H1 (cell line): Measurements from ENCODE around the gene CCDC174. TPM values are rescaled to one million over a fixed set of nuclear protein-coding genes. Genes with fewer than 3 reads are reported as not detected.

ENCODE experiments used
- CTCF ChIA-PET: fragments of 300-600 bp; sonication (Branson Sonifier 250); formaldehyde crosslinking; loops from one replicate; lab custom pipeline; 2021; ENCODE audit not compliant: partially characterized antibody; lab: Charles Lee
- POLR2A ChIA-PET: fragments of 300-600 bp; sonication (Branson Sonifier 250); formaldehyde crosslinking; loops from one replicate; lab custom pipeline; 2021; ENCODE audit warnings: inconsistent platforms; ENCODE audit not compliant: partially characterized antibody; lab: Charles Lee
- DNase-seq, 2 experiments: peaks; one replicate each; pipeline versions ENCODE4 v3.0.0 to v3.0.0-alpha.2; 2010 to 2022; ENCODE audit warnings: low spot score in 2 of 2, low read depth in 1 of 2, mixed read lengths in 1 of 2
- FAIRE-seq: peaks from 2 replicates; lab custom pipeline; 2011; peaks lifted over from hg19 to GRCh38; lab: Jason Lieb, UNC
- H2AFZ ChIP-seq: 2 replicates; pipeline ENCODE4 v1.8.1; 2012; ENCODE audit warnings: low read length, inconsistent platforms
- H2AK5ac ChIP-seq: 2 replicates; pipeline ENCODE4 v1.6.1; 2013; ENCODE audit warnings: low read depth, low read length
- H2BK120ac ChIP-seq: replicated peaks from 2 replicates; pipeline ENCODE3; 2013; ENCODE audit warnings: low read depth, low read length, inconsistent platforms
- H2BK12ac ChIP-seq: 2 replicates; pipeline ENCODE4 v1.6.1; 2013; ENCODE audit warnings: low read depth, low read length
- H2BK15ac ChIP-seq: 2 replicates; pipeline ENCODE4 v1.6.1; 2013; ENCODE audit warnings: low read length
- H2BK20ac ChIP-seq: 2 replicates; pipeline ENCODE4 v1.6.1; 2013; ENCODE audit warnings: low read length
- H2BK5ac ChIP-seq: 2 replicates; pipeline ENCODE4 v1.6.1; 2013; ENCODE audit warnings: low read depth, low read length
- H3K14ac ChIP-seq: 2 replicates; pipeline ENCODE4 v1.6.1; 2013; ENCODE audit warnings: inconsistent platforms; ENCODE audit not compliant: insufficient read length
- H3K18ac ChIP-seq: 2 replicates; pipeline ENCODE4 v1.6.1; 2013; ENCODE audit warnings: low read length; ENCODE audit errors: extremely low read depth
- H3K23ac ChIP-seq: 2 replicates; pipeline ENCODE4 v1.6.1; 2013; ENCODE audit warnings: inconsistent platforms; ENCODE audit not compliant: insufficient read length
- H3K23me2 ChIP-seq: 2 replicates; pipeline ENCODE4 v1.6.1; 2013; ENCODE audit warnings: low read depth, low read length
- H3K27ac ChIP-seq: 2 replicates; pipeline ENCODE4 v1.6.1; 2011; ENCODE audit warnings: low read depth, low read length, inconsistent platforms
- H3K27me3 ChIP-seq, 4 experiments: replicated peaks in 1 of 4; 1 replicate in 1 of 4; 2 replicates in 3 of 4; pipeline versions ENCODE4 v1.6.1 to v1.8.1; 2011 to 2013; ENCODE audit warnings: low read length in 3 of 4, mild to moderate bottlenecking in 3 of 4, inconsistent platforms in 2 of 4, mixed read lengths in 2 of 4, moderate library complexity in 1 of 4; ENCODE audit not compliant: control insufficient read depth in 3 of 4, insufficient read depth in 3 of 4; ENCODE audit errors: extremely low read depth in 1 of 4
- H3K36me3 ChIP-seq, 4 experiments: 2 replicates each; pipeline versions ENCODE4 v1.6.1 to v1.8.1; 2011 to 2013; ENCODE audit warnings: mild to moderate bottlenecking in 4 of 4, low read length in 3 of 4, moderate library complexity in 2 of 4, control low read depth in 1 of 4, inconsistent platforms in 1 of 4; ENCODE audit not compliant: insufficient read depth in 4 of 4, control insufficient read depth in 2 of 4
- H3K4ac ChIP-seq: replicated peaks from 2 replicates; pipeline ENCODE3; 2013; ENCODE audit warnings: low read length, low read depth, mixed read lengths, inconsistent platforms; ENCODE audit not compliant: insufficient read length
- H3K4me1 ChIP-seq, 4 experiments: replicated peaks in 1 of 4; 1 replicate in 1 of 4; 2 replicates in 3 of 4; pipeline versions ENCODE4 v1.6.1 to v1.8.1; 2011 to 2013; ENCODE audit warnings: low read length in 3 of 4, inconsistent platforms in 2 of 4, mixed read lengths in 1 of 4; ENCODE audit not compliant: insufficient read depth in 4 of 4, control insufficient read depth in 3 of 4
- H3K4me2 ChIP-seq, 2 experiments: 2 replicates each; pipeline versions ENCODE4 v1.6.1 to v1.8.1; 2011 to 2013; ENCODE audit warnings: low read depth in 2 of 2, low read length in 2 of 2, control low read depth in 1 of 2, inconsistent platforms in 1 of 2, mild to moderate bottlenecking in 1 of 2; ENCODE audit not compliant: insufficient read depth in 1 of 2
- H3K4me3 ChIP-seq, 4 experiments: fragments of 200-600, 300-600 bp in 1 of 4; sonication (generic), shearing (Covaris generic), sonication (Bioruptor Twin) in 1 of 4; 2 replicates each; pipeline versions ENCODE4 v1.5.1 to v1.8.1; 2011 to 2016; ENCODE audit warnings: low read length in 4 of 4, low read depth in 3 of 4, control low read depth in 2 of 4, inconsistent platforms in 2 of 4, mild to moderate bottlenecking in 2 of 4, mixed read lengths in 1 of 4, moderate library complexity in 1 of 4; ENCODE audit not compliant: insufficient read depth in 2 of 4; ENCODE audit errors: extremely low read depth in 1 of 4
- H3K56ac ChIP-seq: replicated peaks from 2 replicates; pipeline ENCODE3; 2013; ENCODE audit warnings: low read depth, mild to moderate bottlenecking, mixed read lengths, low read length, inconsistent platforms; ENCODE audit not compliant: insufficient read length
- H3K79me1 ChIP-seq: 2 replicates; pipeline ENCODE4 v1.6.1; 2013; ENCODE audit warnings: low read depth, low read length, control low read depth
- H3K79me2 ChIP-seq, 2 experiments: 2 replicates each; pipeline versions ENCODE4 v1.6.1 to v1.8.1; 2012 to 2013; ENCODE audit warnings: low read length in 2 of 2, mild to moderate bottlenecking in 2 of 2, inconsistent platforms in 1 of 2; ENCODE audit not compliant: insufficient read depth in 2 of 2, control insufficient read depth in 1 of 2
- H3K9ac ChIP-seq, 4 experiments: replicated peaks in 1 of 4; 1 replicate in 1 of 4; 2 replicates in 3 of 4; pipeline versions ENCODE4 v1.6.1 to v1.8.1; 2011 to 2013; ENCODE audit warnings: low read depth in 3 of 4, low read length in 3 of 4, control low read depth in 2 of 4, mild to moderate bottlenecking in 2 of 4, moderate library complexity in 2 of 4, inconsistent platforms in 1 of 4; ENCODE audit errors: extremely low read depth in 1 of 4
- H3K9me3 ChIP-seq, 2 experiments: 2 replicates each; pipeline versions ENCODE4 v1.6.1 to v1.8.1; 2012 to 2013; ENCODE audit warnings: mild to moderate bottlenecking in 2 of 2, moderate library complexity in 2 of 2, control low read depth in 1 of 2, inconsistent platforms in 1 of 2, low read depth in 1 of 2, low read length in 1 of 2, mixed read lengths in 1 of 2; ENCODE audit not compliant: insufficient read depth in 2 of 2
- H4K20me1 ChIP-seq, 2 experiments: replicated peaks in 1 of 2; 2 replicates each; pipeline versions ENCODE3 to v1.8.1; 2011 to 2013; ENCODE audit warnings: inconsistent platforms in 2 of 2, low read length in 2 of 2, mild to moderate bottlenecking in 1 of 2; ENCODE audit not compliant: insufficient read depth in 2 of 2, control insufficient read depth in 1 of 2
- H4K5ac ChIP-seq: 2 replicates; pipeline ENCODE4 v1.6.1; 2013; ENCODE audit warnings: low read length, low read depth, mixed read lengths, inconsistent platforms; ENCODE audit not compliant: insufficient read length
- H4K8ac ChIP-seq: 2 replicates; pipeline ENCODE4 v1.8.0; 2013; ENCODE audit warnings: mild to moderate bottlenecking, moderate library complexity, low read length, inconsistent platforms; ENCODE audit not compliant: insufficient read depth; ENCODE audit errors: extremely low read depth
- H4K91ac ChIP-seq: replicated peaks from 2 replicates; pipeline ENCODE3; 2013; ENCODE audit warnings: low read length, mixed read lengths, inconsistent platforms; ENCODE audit not compliant: insufficient read length
- JUND ChIP-seq: IDR thresholded peaks from 2 replicates; pipeline ENCODE4 v1.6.1; 2011; ENCODE audit warnings: mild to moderate bottlenecking, improper control_type of control experiment, low read length
- WGBS, 2 experiments: shearing (Covaris generic) in 1 of 2; methylation state at CpG; one replicate each; pipeline versions ENCODE4 v1.1.6 to v1.1.7; 2013 to 2015; ENCODE audit warnings: low lambda C conversion rate in 2 of 2, mixed read lengths in 2 of 2, inconsistent platforms in 1 of 2, low coverage in 1 of 2, missing lambda C conversion rate in 1 of 2; ENCODE audit not compliant: insufficient replicate concordance in 2 of 2, insufficient coverage in 1 of 2, insufficient read length in 1 of 2; ENCODE audit errors: extremely low coverage in 1 of 2, missing lambda C conversion rate in 1 of 2; 5-methylcytosine and 5-hydroxymethylcytosine counted together
- polyA plus RNA-seq, 7 experiments: library from polyadenylated mRNA; depleted of rRNA in 3 of 7; stranded (reverse) in 5 of 7; unstranded in 2 of 7; fragments of >200 nt in 5 of 7; fragments of 200-250 nt in 2 of 7; gene quantifications; 1 replicate in 5 of 7; 2 replicates in 1 of 7; 4 replicates in 1 of 7; pipeline versions ENCODE4 v1.2.1 to v1.2.3, GENCODE V29; 2011 to 2013; ENCODE audit warnings: missing spikeins in 2 of 7, mixed read lengths in 2 of 7
- total RNA-seq: library from RNA; stranded (reverse); fragmentation: NEBNext Ultra II Directional; extraction: Animal tissue kit (Norgen Biotek cat#: 25700); gene quantifications from 2 replicates; pipeline ENCODE4 v1.2.1, GENCODE V29; 2021

CCDC174 gene
- total and polyA plus RNA-seq, 2 of the 8 experiments (the other 6 are each of a cell fraction or from before 2014, with no cell fraction given), result 3.5 to 11.9 TPM

GRCh38 chr3:14633417-14633816 lies 18.1 kb upstream of the CCDC174 start:
- H3K9ac ChIP-seq, result no peak overlapping the region
- DNase-seq (no peak), FAIRE-seq (no peak)
- CTCF ChIA-PET, result interaction anchor here (0.7 to 3.2 kb wide), 13 partner anchors 9 to 148 kb away, joined by 3 to 19 read pairs (median 4); no protein-coding TSS in a partner anchor
- no peak overlapping the region for H2BK15ac ChIP-seq
- H3K23me2 ChIP-seq, result no peaks in the 10 kb centered on the region
- 0 out of 2 replicates have a peak overlapping the region, but pooled peaks have one; percentile 30 for H2BK12ac ChIP-seq
- H3K79me1 ChIP-seq, result no peaks in the 10 kb centered on the region
- POLR2A ChIA-PET, result no interaction called here
- TF ChIP-seq JUND, result no peak
- H3K27me3 ChIP-seq, result no peaks in the 10 kb centered on the region; a peak in 1 of 7 replicates
- no peaks in the 10 kb centered on the region for H4K20me1 ChIP-seq
- H3K36me3 ChIP-seq, result no peaks in the 10 kb centered on the region
- no peak overlapping the region for H3K27ac ChIP-seq
- H2BK5ac ChIP-seq, result no peak overlapping the region
- no peak overlapping the region for H3K18ac ChIP-seq
- no peaks in the 10 kb centered on the region for H3K4me1 ChIP-seq
- H2AFZ ChIP-seq, result no peak overlapping the region
- no peak overlapping the region for H2BK120ac ChIP-seq
- H3K23ac ChIP-seq, result no peak overlapping the region
- no peak overlapping the region for H2AK5ac ChIP-seq
- H4K5ac ChIP-seq, result no peak overlapping the region
- H3K56ac ChIP-seq, result no peak overlapping the region
- H3K9me3 ChIP-seq, result no peaks in the 10 kb centered on the region
- no peak overlapping the region for H4K91ac ChIP-seq
- no peak overlapping the region for H3K4me2 ChIP-seq
- no peak overlapping the region for H3K14ac ChIP-seq
- WGBS, 2 experiments, result 81% methylated on average over 6 of the region's 6 CpGs; no CpG with 5 or more reads in 1 of the 2 experiments
- no peak overlapping the region for H4K8ac ChIP-seq
- H2BK20ac ChIP-seq, result no peak overlapping the region
- no peak overlapping the region for H3K4ac ChIP-seq
- H3K79me2 ChIP-seq, result no peaks in the 10 kb centered on the region
- H3K4me3 ChIP-seq, result no peak overlapping the region
